Trophoblast cell (in vitro differentiated cells and primary cell): Measurements from ENCODE around the gene AGAP1.

Experiments
- DNase-seq, 2 donors: peaks; one replicate each; pipeline ENCODE4 v3.0.0-alpha.2; 2016
- H2AFZ ChIP-seq: 2 replicates; pipeline ENCODE4 v1.6.1; 2013; ENCODE audit warnings: low read length, moderate library complexity, mild to moderate bottlenecking; ENCODE audit not compliant: insufficient read depth, poor library complexity
- H2AK5ac ChIP-seq: 2 replicates; pipeline ENCODE4 v1.6.1; 2013; ENCODE audit warnings: mild to moderate bottlenecking, low read length
- H2BK120ac ChIP-seq: 2 replicates; pipeline ENCODE4 v1.6.1; 2013; ENCODE audit warnings: low read length, mild to moderate bottlenecking, moderate library complexity; ENCODE audit not compliant: insufficient read depth, poor library complexity
- H2BK12ac ChIP-seq: 2 replicates; pipeline ENCODE4 v1.6.1; 2013; ENCODE audit warnings: mild to moderate bottlenecking, low read length, moderate library complexity
- H2BK5ac ChIP-seq: 2 replicates; pipeline ENCODE4 v1.6.1; 2013; ENCODE audit warnings: low read length, low read depth, moderate library complexity, mild to moderate bottlenecking; ENCODE audit not compliant: poor library complexity
- H3K14ac ChIP-seq: 2 replicates; pipeline ENCODE4 v1.6.1; 2013; ENCODE audit warnings: mild to moderate bottlenecking, low read length
- H3K18ac ChIP-seq: 2 replicates; pipeline ENCODE4 v1.6.1; 2013; ENCODE audit warnings: mild to moderate bottlenecking, low read length
- H3K23ac ChIP-seq: 2 replicates; pipeline ENCODE4 v1.6.1; 2013; ENCODE audit warnings: low read length
- H3K27ac ChIP-seq: 2 replicates; pipeline ENCODE4 v1.5.1; 2013; ENCODE audit warnings: low read depth, mild to moderate bottlenecking, inconsistent platforms, low read length, moderate library complexity
- H3K27me3 ChIP-seq: 2 replicates; pipeline ENCODE4 v1.6.1; 2013; ENCODE audit warnings: inconsistent platforms, mild to moderate bottlenecking, low read length, moderate library complexity; ENCODE audit not compliant: insufficient read depth
- H3K36me3 ChIP-seq, 2 experiments: 1 replicate in 1 of 2; 2 replicates in 1 of 2; pipeline ENCODE4 v1.6.1; 2013; ENCODE audit warnings: low read length in 2 of 2, mild to moderate bottlenecking in 2 of 2, moderate library complexity in 1 of 2; ENCODE audit not compliant: insufficient read depth in 2 of 2, control insufficient read depth in 1 of 2
- H3K4ac ChIP-seq: 2 replicates; pipeline ENCODE4 v1.6.1; 2013; ENCODE audit warnings: low read depth, mild to moderate bottlenecking, low read length, moderate library complexity
- H3K4me1 ChIP-seq, 2 experiments: 1 replicate in 1 of 2; 2 replicates in 1 of 2; pipeline ENCODE4 v1.6.1; 2013; ENCODE audit warnings: low read length in 2 of 2, mild to moderate bottlenecking in 2 of 2, moderate library complexity in 1 of 2; ENCODE audit not compliant: insufficient read depth in 2 of 2, control insufficient read depth in 1 of 2
- H3K4me2 ChIP-seq: 2 replicates; pipeline ENCODE4 v1.6.1; 2013; ENCODE audit warnings: inconsistent platforms, mild to moderate bottlenecking, low read length, moderate library complexity
- H3K4me3 ChIP-seq: 2 replicates; pipeline ENCODE4 v1.5.1; 2013; ENCODE audit warnings: mild to moderate bottlenecking, low read depth, low read length, inconsistent platforms
- H3K79me1 ChIP-seq: one replicate; pipeline ENCODE4 v1.6.1; 2013; ENCODE audit warnings: low read length
- H3K79me2 ChIP-seq: 2 replicates; pipeline ENCODE4 v1.6.1; 2013; ENCODE audit warnings: low read length, mild to moderate bottlenecking; ENCODE audit not compliant: control insufficient read depth, insufficient read depth, poor library complexity
- H3K9ac ChIP-seq: 2 replicates; pipeline ENCODE4 v1.6.1; 2013; ENCODE audit warnings: mild to moderate bottlenecking, low read length
- H3K9me3 ChIP-seq: 2 replicates; pipeline ENCODE4 v1.6.1; 2013; ENCODE audit warnings: low read depth, mild to moderate bottlenecking, control low read depth, inconsistent platforms, low read length; ENCODE audit not compliant: insufficient read depth
- H4K12ac ChIP-seq: 2 replicates; pipeline ENCODE4 v1.6.1; 2013; ENCODE audit warnings: low read depth, mild to moderate bottlenecking, low read length, moderate library complexity
- H4K8ac ChIP-seq: 2 replicates; pipeline ENCODE4 v1.6.1; 2013; ENCODE audit warnings: low read depth, mild to moderate bottlenecking, low read length, moderate library complexity
- H4K91ac ChIP-seq: one replicate; pipeline ENCODE4 v1.6.1; 2013; ENCODE audit warnings: low read depth, mild to moderate bottlenecking, low read length, moderate library complexity
- WGBS: extraction: QIAGEN DNeasy Blood & Tissue Kit; methylation state at CpG from one replicate; pipeline ENCODE4 v1.1.7; 2013; ENCODE audit warnings: missing lambda C conversion rate; ENCODE audit not compliant: insufficient read length, insufficient coverage; ENCODE audit errors: extremely low coverage; 5-methylcytosine and 5-hydroxymethylcytosine counted together

The AGAP1 gene

DNA sequence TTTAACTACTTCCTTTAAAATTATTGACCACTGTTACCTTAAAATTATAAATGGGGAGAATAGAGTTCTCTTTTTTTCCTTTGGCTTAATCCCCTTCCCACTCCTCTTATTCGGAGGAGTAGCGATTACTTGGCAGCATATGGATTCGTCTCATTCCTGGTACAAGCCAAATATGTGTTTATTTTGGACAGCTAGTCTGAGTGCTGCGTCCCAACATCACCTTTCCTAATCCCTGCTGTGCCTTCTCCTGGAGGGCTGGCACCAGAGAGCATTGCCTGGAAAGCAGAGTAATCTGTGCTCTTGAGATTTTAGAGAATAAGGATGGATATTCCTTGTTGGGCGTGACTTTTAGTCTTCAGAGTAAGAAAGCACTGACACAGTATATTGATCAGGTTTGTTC lies 185.6 kb downstream of the AGAP1 start:
- no peak overlapping the region for H4K12ac ChIP-seq
- no peaks in the 10 kb centered on the region for H3K4me1 ChIP-seq
- no peaks in the 10 kb centered on the region for H3K27me3 ChIP-seq
- no peak overlapping the region for H4K91ac ChIP-seq
- H3K4me2 ChIP-seq: no peak overlapping the region
- no peak overlapping the region for H3K18ac ChIP-seq
- H2AK5ac ChIP-seq: no peak overlapping the region
- H3K27ac ChIP-seq: no peak overlapping the region
- no peak overlapping the region for H3K23ac ChIP-seq
- H3K14ac ChIP-seq: no peak overlapping the region
- peaks cover 2% of the 10 kb centered on the region for H3K79me2 ChIP-seq
- H4K8ac ChIP-seq: no peak overlapping the region
- no peak for DNase-seq
- no CpG with 5 or more reads among the region's 5 CpGs for WGBS
- no peak overlapping the region for H2AFZ ChIP-seq
- H3K4me3 ChIP-seq: no peak overlapping the region
- H3K36me3 ChIP-seq: no peaks in the 10 kb centered on the region
- no peaks in the 10 kb centered on the region for H3K79me1 ChIP-seq
- H2BK5ac ChIP-seq: no peak overlapping the region
- no peak overlapping the region for H2BK120ac ChIP-seq
- no peak overlapping the region for H3K4ac ChIP-seq
- H3K9me3 ChIP-seq: no peaks in the 10 kb centered on the region
- H2BK12ac ChIP-seq: no peak overlapping the region
- H3K9ac ChIP-seq: no peak overlapping the region

DNA sequence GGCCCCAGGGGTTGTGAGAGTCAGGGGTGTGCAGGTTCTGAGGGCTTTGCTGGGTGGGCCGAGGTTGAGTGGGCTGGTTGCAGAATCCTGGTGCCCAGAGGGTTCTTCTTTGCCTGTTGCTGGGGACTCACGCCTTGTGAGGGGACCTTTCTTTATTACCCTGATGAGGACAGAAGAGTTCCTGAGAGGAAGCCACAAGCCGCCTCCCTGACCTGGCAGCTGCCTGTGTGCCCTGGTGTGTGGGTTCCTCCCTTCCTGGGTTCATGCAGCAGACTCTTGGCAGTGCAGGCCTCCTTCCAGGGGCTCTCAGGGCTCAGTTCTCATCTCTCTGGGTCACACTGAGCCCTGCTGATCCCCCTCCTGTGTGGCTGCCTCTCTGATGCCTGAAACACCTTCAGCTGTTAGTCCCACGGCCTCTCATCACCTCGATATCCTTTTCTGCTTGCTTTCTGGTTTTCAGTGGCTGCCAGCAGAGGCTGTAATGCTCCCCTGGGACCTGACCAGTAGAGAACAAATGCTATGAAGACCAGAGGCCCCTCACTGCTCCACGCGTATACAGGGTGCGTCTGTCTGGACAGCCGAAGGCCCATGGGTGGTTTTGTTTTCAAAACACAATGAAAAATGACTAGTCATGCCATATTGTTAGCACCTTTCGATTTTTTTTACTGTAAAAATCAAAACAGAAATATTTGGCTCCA lies 191.3 kb downstream of the AGAP1 start:
- no peak overlapping the region for H4K12ac ChIP-seq
- H3K36me3 ChIP-seq: no peaks in the 10 kb centered on the region
- H3K23ac ChIP-seq: no peak overlapping the region
- no peaks in the 10 kb centered on the region for H3K79me1 ChIP-seq
- H3K4me3 ChIP-seq: no peak overlapping the region
- H3K4me2 ChIP-seq: no peak overlapping the region
- no peak overlapping the region for H3K4ac ChIP-seq
- H3K27ac ChIP-seq: no peak overlapping the region
- H3K18ac ChIP-seq: no peak overlapping the region
- H3K14ac ChIP-seq: no peak overlapping the region
- H3K9me3 ChIP-seq: no peaks in the 10 kb centered on the region
- WGBS: no CpG with 5 or more reads among the region's 10 CpGs
- no peaks in the 10 kb centered on the region for H3K27me3 ChIP-seq
- H3K9ac ChIP-seq: no peak overlapping the region
- no peaks in the 10 kb centered on the region for H3K79me2 ChIP-seq
- H2AK5ac ChIP-seq: no peak overlapping the region
- H2BK120ac ChIP-seq: no peak overlapping the region
- DNase-seq: no peak
- H2AFZ ChIP-seq: no peak overlapping the region
- H3K4me1 ChIP-seq: no peaks in the 10 kb centered on the region
- H4K8ac ChIP-seq: no peak overlapping the region
- H2BK5ac ChIP-seq: no peak overlapping the region
- H2BK12ac ChIP-seq: no peak overlapping the region
- no peak overlapping the region for H4K91ac ChIP-seq

DNA sequence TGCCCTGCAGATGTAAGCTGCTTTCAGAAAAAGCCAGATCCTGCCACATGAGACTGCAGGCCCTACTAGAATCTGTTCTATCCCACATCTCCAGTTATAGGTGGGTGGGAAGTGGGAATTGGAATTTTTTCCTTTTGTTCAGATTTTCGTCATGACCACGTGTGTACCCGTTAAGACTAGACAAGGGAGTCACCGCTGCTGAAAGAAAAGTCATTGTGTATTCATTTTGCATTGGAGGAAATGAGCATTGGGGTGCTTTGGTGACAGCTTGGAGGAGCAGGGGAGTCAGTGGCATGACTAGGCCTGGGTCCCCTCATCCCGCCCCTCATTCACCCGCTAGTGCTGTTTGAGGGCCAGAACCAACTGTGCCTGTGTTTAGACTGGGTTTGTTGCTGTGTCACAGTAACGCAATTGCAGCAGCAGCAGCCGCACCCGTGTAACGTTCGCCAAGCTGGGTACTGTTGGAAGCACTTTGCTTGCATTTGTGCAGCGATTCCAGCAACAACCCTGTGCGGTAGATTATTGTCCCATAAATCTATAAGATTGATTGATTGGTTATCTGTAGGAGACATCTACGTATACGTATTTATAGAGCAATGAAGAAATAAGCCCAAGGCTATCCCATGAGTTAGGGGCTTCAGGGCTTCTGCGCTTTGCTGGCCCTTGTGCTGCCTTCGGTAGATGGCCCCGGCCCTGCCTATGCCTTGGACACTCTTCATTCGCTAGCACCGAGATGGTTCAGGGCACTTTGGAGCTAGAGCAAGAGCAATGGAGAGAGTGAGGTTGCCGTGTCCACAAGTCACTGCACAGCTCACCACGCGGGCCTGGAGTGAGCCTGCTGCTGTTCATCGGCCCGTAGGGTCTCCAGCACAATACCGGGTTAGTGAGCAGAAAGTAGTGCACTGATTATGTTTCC lies 194.9 kb downstream of the AGAP1 start:
- no peak overlapping the region for H4K91ac ChIP-seq
- H3K27ac ChIP-seq: no peak overlapping the region
- H3K27me3 ChIP-seq: no peaks in the 10 kb centered on the region
- no peak overlapping the region for H4K8ac ChIP-seq
- no peak overlapping the region for H3K9ac ChIP-seq
- no peak overlapping the region for H3K4me3 ChIP-seq
- H3K14ac ChIP-seq: no peak overlapping the region
- no peak overlapping the region for H3K4me2 ChIP-seq
- H3K79me1 ChIP-seq: no peaks in the 10 kb centered on the region
- no peak overlapping the region for H2BK12ac ChIP-seq
- no peak overlapping the region for H2AK5ac ChIP-seq
- no peaks in the 10 kb centered on the region for H3K36me3 ChIP-seq
- H3K4ac ChIP-seq: no peak overlapping the region
- H3K9me3 ChIP-seq: no peaks in the 10 kb centered on the region
- H2BK5ac ChIP-seq: no peak overlapping the region
- H3K18ac ChIP-seq: no peak overlapping the region
- H3K79me2 ChIP-seq: no peaks in the 10 kb centered on the region
- no peak for DNase-seq
- no peak overlapping the region for H2AFZ ChIP-seq
- H3K23ac ChIP-seq: no peak overlapping the region
- peaks cover 0 to 2% of the 10 kb centered on the region in 2 experiments for H3K4me1 ChIP-seq
- no peak overlapping the region for H4K12ac ChIP-seq
- no peak overlapping the region for H2BK120ac ChIP-seq
- no CpG with 5 or more reads among the region's 26 CpGs for WGBS

DNA sequence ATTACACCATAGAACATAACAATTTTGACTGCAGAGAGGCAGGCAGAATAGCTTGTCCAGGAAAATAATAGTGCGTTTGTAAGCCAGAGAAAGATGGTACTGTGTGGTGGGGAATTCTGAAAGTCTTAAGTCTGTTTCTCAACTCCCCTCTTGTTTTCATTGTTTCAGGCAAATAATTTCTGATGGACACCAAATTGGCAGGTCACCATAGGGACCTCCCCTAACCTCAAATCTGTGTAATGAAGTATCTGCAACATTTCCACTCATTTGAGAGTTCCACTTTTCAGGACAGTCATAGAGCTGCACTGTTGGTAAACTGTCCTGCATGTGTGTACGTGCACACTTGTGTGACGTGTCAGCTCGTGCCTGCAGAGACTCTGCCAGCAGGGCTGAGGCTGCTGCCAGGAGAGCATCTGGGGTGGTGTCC lies 195.6 kb downstream of the AGAP1 start:
- Histone ChIP-seq H2AK5ac (no peak overlapping the region), H3K36me3 (no peaks in the 10 kb centered on the region), H3K23ac (no peak overlapping the region), H2BK5ac (no peak overlapping the region), H3K9ac (no peak overlapping the region), H2BK120ac (no peak overlapping the region), H4K91ac (no peak overlapping the region), H3K4me1 (peaks cover 0 to 2% of the 10 kb centered on the region in 2 experiments), H4K12ac (no peak overlapping the region), H3K4me2 (no peak overlapping the region), H3K9me3 (no peaks in the 10 kb centered on the region), H3K4me3 (no peak overlapping the region), H3K79me2 (no peaks in the 10 kb centered on the region), H4K8ac (no peak overlapping the region), H2AFZ (no peak overlapping the region), H3K18ac (no peak overlapping the region), H2BK12ac (no peak overlapping the region), H3K4ac (no peak overlapping the region), H3K27ac (no peak overlapping the region), H3K14ac (no peak overlapping the region), H3K79me1 (no peaks in the 10 kb centered on the region), H3K27me3 (no peaks in the 10 kb centered on the region)
- WGBS: no CpG with 5 or more reads among the region's 4 CpGs
- DNase-seq: no peak
